ENCODE data around the gene EIF4G3.

DNA sequence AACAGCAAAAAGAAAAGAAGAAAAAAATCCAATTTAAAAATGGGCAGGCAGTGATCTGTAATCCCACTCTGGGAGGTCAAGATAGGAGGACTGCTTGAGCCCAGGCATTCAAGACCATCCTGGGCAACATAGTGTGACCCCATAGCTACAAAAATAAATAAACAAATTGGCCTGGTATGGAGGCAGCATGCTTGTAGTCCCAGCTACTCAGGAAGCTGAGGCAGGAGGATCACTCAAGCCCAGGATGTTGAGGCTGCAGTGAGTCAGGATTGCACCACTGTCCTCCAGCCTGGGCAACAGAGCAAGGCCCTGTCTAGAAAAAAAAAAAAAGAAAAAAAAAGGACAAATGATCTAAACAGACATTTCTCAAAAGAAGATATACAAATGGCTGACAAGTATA, 99.6 kb downstream of the EIF4G3 start:
- TF ChIP-seq, protein P1, sequence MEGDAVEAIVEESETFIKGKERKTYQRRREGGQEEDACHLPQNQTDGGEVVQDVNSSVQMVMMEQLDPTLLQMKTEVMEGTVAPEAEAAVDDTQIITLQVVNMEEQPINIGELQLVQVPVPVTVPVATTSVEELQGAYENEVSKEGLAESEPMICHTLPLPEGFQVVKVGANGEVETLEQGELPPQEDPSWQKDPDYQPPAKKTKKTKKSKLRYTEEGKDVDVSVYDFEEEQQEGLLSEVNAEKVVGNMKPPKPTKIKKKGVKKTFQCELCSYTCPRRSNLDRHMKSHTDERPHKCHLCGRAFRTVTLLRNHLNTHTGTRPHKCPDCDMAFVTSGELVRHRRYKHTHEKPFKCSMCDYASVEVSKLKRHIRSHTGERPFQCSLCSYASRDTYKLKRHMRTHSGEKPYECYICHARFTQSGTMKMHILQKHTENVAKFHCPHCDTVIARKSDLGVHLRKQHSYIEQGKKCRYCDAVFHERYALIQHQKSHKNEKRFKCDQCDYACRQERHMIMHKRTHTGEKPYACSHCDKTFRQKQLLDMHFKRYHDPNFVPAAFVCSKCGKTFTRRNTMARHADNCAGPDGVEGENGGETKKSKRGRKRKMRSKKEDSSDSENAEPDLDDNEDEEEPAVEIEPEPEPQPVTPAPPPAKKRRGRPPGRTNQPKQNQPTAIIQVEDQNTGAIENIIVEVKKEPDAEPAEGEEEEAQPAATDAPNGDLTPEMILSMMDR (IDR thresholded peaks at IDR 0.05), result no peak
- TF ChIP-seq POLR2A (IDR thresholded peaks at IDR 0.05) (no peak), EP300 (IDR thresholded peaks at IDR 0.05) (no peak)
